GM19025 (cell line): Measurements from ENCODE around the gene IPCEF1.
A peak's percentile ranks its signal among the peaks of the same experiment; 100 is the strongest.
"Not testable (repeated sequence)": the region's sequence is repeated elsewhere in the genome, so short reads cannot be mapped to it uniquely, and the experiment has no call there.

Source experiments
- ATAC-seq: cut with Tn5 transposase; IDR thresholded peaks from one replicate; pipeline ENCODE4 v1.9.1; 2021; ENCODE audit warnings: mild to moderate bottlenecking, low read depth, moderate library complexity; ENCODE audit not compliant: unreplicated experiment

The IPCEF1 gene

GRCh38 chr6:154229786-154230185 lies 126.8 kb downstream of the IPCEF1 start:
- ATAC-seq: peak; percentile 73

DNA sequence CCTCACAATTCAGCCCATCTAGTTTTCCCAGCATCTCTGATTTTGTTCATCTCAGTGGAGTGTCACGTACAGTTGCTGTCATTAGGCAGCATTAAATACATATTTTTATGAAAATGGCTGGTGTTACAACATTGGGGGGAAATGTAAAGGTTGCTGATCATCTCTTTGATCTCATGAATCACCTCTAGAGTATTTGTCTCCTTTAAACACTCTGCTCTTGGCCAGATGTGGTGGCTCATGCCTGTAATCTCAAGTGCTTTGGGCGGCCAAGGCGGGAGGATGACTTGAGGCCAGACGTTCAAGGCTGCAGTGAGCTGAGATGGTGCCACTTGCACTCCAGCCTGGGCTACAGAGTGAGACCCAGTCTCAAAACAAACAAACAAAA lies 128.1 kb downstream of the IPCEF1 start:
- no peak for ATAC-seq

DNA sequence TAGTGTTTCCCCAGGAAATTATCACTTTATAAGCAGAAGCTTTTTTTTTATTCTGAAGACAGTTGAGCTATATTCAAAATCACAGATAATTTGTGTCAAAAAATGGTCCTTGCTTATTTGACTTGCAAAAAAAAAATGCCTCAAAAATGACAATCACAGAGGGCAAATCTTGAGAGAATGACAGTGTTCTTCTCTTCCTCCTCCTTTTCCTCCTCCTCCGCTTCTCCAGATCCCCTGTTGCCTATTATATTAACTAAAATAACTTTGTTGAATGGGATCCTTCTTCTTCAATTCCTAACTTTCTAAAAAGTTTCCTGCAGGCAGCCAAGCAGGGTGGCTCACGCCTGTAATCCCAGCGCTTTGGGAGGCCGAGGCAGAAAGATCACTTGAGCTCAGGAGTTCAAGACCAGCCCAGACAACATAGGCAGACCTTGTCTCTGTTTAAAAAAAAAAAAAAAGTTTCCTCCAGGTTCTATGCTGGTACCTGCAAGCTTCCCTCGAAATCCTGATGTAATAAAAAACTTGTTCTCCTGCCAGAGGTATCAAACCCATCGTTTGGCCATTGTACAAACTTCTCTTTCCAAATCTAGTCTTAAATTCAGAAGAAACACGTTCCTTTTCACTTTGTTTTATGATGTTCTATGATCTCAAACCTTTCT lies 128.6 kb downstream of the IPCEF1 start:
- ATAC-seq: no peak

GRCh38 chr6:154226461-154226860 lies 130.1 kb downstream of the IPCEF1 start:
- ATAC-seq: no peak

- ATAC-seq: no peak
These were observed 133.3 kb downstream of the IPCEF1 start for GRCh38 chr6:154223296-154223695.

DNA sequence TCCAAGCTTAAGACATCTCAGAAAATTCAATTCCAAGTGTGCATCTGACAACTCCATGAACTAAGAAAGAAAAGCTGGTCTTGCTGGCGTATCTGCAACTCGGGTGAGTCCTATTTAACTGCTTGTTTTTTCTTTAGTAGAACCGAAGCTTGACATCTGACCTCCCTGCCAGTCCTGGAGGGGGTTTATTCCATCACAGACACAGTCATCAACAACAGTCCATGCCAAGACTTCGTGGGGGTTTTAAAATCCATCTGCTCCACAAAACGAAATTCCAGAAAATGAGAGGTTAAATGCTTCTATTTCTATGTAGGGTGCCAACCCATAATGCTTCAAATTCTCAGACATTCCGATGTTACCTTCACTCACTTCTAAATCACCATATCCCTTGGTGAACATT lies 133.9 kb downstream of the IPCEF1 start:
- ATAC-seq: no peak

DNA sequence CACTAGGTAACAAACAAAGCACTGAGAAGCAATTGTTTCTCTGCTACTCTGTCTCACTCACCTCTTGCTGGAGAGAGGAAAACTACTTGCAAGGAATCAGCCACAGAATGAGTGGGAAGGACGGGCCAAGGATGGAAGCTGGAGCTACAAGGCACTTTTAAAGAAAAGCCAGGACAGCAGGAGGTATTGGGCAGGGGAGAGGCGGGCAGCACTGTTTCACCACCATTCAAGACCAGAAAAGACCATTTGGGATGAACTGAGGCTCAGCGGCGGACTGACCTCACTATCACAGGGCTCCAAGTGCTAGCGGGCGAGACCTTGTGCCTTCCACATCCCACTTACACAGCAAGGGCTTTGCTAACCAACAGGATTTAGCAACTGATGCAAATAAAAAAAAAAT lies 137.4 kb downstream of the IPCEF1 start:
- ATAC-seq: no peak

- ATAC-seq: no peak
These were observed 137.8 kb downstream of the IPCEF1 start for GRCh38 chr6:154218787-154219186.

DNA sequence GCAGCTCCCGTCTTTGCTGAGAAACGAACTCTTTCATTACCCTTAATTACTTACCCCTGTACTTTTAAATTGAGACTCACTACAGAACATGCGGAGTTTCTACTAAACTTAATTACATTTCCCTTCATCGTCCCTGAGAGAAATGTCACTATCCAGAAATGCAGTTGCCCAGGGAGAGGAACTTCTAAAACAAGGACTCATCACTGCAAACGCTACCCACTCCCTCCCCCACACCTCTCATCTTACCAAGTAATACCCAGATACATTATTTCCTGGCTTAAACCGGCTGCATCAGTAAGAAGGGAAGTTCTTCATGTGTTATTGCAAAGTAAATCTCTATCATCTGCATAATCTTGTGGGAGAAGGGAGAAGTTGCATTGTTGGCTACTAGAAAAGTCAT lies 138.3 kb downstream of the IPCEF1 start:
- no peak for ATAC-seq

DNA sequence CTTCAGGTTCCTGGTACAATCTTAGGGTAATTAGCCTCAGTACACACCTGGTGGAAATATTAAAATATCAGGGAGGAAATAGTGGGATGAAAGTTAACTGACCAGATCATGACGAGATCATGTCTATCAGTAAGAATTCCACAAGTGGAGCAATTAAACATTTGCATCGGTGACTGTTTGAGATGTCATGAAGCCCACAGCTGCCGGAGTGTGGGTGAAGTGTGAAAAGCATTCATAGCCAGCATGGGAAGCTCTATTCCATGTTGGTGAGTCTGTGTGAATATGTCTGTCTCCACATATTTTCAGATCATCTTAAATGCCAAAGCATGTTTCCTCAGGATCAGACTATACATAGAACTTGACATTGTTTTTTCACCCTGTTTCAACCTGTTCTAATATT lies 142.8 kb downstream of the IPCEF1 start:
- no peak for ATAC-seq

GRCh38 chr6:154210678-154211077 lies 145.9 kb downstream of the IPCEF1 start:
- no peak for ATAC-seq

- ATAC-seq: no peak
These were observed 147.0 kb downstream of the IPCEF1 start for GRCh38 chr6:154209555-154209954.

GRCh38 chr6:154206996-154207395 lies 149.6 kb downstream of the IPCEF1 start:
- ATAC-seq: no peak

DNA sequence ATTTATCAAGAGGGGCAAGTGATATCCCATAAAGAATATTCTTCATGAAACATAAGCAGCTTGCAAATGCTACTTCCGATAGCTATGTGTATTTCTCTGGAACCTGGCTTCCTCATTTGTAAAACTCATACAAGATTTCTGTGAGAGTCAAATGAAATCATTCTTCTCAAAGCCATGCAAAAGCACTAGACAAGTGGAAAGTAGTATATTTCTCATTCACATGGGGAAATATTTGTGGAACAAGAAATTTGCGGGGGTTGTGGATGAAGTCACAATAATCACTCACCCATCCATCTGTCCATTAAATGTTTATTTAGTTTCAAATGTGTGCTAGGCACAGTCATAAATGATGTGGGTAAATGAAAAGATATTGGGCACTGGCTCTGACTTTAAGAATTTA lies 150.5 kb downstream of the IPCEF1 start:
- ATAC-seq: no peak

- ATAC-seq: no peak
These were observed 153.6 kb downstream of the IPCEF1 start for GRCh38 chr6:154202958-154203357.

DNA sequence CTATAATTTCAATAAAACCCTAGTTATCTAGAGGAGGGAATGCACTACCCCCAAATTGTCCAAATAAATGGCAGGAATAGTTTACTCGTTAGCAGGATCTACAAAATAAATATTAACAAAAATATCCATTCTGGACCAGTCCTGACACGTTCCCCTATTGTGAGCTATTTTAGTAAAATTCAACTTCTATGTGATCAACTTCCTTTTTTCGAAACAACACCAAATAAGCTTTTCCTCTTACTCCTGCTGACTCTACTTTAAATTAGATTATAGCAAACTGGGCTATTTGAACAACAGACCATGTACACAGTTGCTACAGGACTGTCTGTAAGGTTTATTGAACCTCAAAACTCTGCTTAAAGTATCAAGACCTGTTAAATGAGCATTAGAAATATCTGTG lies 154.3 kb downstream of the IPCEF1 start:
- no peak for ATAC-seq

- not testable (repeated sequence) for ATAC-seq
These were observed 154.9 kb downstream of the IPCEF1 start for GRCh38 chr6:154201688-154202087.

DNA sequence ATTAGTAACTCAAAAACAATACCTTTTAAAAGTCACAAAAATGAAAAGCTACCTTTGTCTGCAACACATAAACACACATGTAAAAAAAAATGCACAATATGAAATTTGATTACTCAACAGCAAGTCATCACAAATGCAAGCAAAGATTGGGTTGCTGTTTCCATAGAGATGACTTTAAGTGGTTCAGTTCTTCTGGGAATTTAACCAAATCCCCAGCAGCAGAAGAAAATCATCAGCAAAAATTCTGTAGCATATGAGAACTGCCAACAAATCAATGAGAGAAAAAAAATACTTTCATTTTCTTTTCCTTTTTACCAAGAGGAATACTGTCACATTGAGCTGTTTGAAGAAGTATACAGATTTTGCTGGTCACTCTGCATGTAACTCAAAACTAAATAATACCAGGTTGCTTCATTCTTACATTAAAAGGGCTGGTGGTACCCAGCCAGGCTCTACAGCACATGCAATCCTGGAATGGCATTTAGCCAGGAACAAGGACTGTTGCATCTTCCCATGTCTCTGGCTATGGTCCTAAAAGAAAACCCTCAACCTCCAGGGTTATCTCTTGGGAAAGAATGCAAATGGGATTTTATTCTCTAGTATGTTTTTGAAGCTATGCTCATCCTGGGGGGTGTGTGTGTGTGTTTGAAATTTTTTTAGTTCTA lies 159.3 kb downstream of the IPCEF1 start:
- no peak for ATAC-seq

GRCh38 chr6:154196333-154196885 lies 160.2 kb downstream of the IPCEF1 start:
- ATAC-seq: no peak

DNA sequence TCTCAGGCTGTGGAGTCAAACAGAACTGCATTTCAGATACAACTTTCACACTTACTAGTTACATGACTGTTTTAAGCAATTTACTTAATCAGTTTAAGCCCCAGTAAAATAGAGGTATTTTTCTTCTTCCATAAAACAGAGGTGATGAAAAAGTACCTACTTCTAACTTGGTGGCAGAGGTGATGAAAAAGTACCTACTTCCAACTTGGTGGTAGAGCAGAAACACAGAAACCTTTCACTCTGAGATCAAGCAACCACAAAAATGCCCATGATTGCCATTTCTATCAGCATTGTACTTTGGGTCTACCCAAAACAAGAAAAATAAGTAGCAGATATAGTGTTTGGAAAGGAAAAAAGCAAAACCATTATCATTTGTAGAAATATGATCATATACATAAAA lies 168.9 kb downstream of the IPCEF1 start:
- ATAC-seq: no peak

- ATAC-seq: no peak
These were observed 169.4 kb downstream of the IPCEF1 start for GRCh38 chr6:154187203-154187602.

DNA sequence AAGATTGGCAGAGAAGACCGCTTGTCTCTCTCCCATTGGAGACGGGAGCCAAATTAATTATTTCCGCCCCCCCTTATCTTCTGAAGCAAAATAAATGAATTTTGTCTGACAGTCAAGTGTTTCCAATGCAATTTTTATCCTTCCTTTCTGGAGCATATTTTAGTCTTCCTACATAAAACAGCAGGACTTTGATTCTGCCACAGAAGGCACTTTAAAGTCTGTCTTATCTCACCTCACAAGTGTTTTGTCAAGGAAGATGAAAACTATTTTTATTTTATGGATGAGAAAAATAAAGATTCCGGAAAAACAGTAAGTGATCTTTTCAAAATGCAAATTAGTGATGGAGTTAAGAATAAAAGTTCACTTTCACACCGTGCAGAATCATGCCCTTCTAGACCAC lies 177.2 kb downstream of the IPCEF1 start:
- no peak for ATAC-seq
